Measurements from ENCODE around the gene FOXK1.

DNA sequence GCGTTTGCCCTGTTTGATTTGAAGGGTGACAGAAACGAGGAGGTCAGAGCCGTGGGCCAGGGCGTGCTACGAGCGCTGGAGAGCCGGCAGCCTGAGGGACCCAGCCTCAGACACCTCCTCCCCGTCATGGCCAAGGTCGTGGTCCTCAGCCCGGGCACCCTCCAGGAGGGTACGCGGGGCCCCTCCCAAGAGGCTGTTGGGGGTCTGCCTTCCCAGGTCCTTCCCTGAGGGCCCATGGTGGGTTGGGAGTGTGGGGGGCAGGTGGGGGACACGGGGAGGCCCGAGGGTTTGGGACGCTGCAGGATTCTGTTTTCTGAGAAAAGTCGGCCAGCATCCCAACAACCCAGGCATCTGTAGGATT is 101.2 kb downstream of the FOXK1 start:
- TF ChIP-seq POLR2A (IDR thresholded peaks at IDR 0.05) (no peak), EP300 (IDR thresholded peaks at IDR 0.05) (no peak)
- TF ChIP-seq, protein P1, sequence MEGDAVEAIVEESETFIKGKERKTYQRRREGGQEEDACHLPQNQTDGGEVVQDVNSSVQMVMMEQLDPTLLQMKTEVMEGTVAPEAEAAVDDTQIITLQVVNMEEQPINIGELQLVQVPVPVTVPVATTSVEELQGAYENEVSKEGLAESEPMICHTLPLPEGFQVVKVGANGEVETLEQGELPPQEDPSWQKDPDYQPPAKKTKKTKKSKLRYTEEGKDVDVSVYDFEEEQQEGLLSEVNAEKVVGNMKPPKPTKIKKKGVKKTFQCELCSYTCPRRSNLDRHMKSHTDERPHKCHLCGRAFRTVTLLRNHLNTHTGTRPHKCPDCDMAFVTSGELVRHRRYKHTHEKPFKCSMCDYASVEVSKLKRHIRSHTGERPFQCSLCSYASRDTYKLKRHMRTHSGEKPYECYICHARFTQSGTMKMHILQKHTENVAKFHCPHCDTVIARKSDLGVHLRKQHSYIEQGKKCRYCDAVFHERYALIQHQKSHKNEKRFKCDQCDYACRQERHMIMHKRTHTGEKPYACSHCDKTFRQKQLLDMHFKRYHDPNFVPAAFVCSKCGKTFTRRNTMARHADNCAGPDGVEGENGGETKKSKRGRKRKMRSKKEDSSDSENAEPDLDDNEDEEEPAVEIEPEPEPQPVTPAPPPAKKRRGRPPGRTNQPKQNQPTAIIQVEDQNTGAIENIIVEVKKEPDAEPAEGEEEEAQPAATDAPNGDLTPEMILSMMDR (IDR thresholded peaks at IDR 0.05), result no peak
